ENCODE measurements around the gene MON1B. TPM values are rescaled to one million over a fixed set of nuclear protein-coding genes. Genes with fewer than 3 reads are reported as not detected.
A peak's percentile ranks its signal among the peaks of the same experiment; 100 is the strongest.

Gene MON1B
- total RNA-seq (2013; cell fraction: nucleolus; rRNA removed) = 19.8 and 20.5 TPM in 2 replicates
- total RNA-seq (2014; rRNA removed) = 13.8 and 18.8 TPM in 2 replicates
- 10.2 and 11.0 TPM in 2 replicates for total RNA-seq (2014; rRNA removed; fragmentation: Illumina TruSeq; extraction: Trizol)
- 56.1 and 64.5 TPM in 2 replicates for total RNA-seq (2021)
- 13.8 TPM for polyA plus RNA-seq (2011; ENCODE audit: low read depth)
- polyA plus RNA-seq (2011; rRNA removed) = 10.8 and 15.3 TPM in 2 replicates
- 31.0 and 33.3 TPM in 2 replicates for polyA plus RNA-seq (2011; cell fraction: cytosol; rRNA removed)
- polyA plus RNA-seq (2011; cell fraction: nucleus; rRNA removed) = 44.4 and 62.4 TPM in 2 replicates
- polyA plus RNA-seq (2012) = 25.7 and 31.7 TPM in 2 replicates
- polyA plus RNA-seq (2014; fragmentation: Illumina TruSeq; extraction: Trizol) = 19.4 and 24.6 TPM in 2 replicates
- 1 to 10 TPM; 5.7 to 7.6 TPM for polyA plus RNA-seq (2014; fragmentation: Nextera tagmentation; extraction: Ambion mirVana)
- 33.5 and 36.1 TPM in 2 replicates for polyA plus RNA-seq (2014; rRNA removed)
- 10 to 100 TPM; 46.3 to 53.2 TPM for polyA plus RNA-seq (2016; fragmentation: Nextera tagmentation; extraction: Ambion mirVana)
- polyA minus RNA-seq (2011; rRNA and poly(A)+ RNA removed) = 15.3 and 24.3 TPM in 2 replicates
- 11.3 and 12.4 TPM in 2 replicates for polyA minus RNA-seq (2011; cell fraction: cytosol; rRNA and poly(A)+ RNA removed)
- polyA minus RNA-seq (2011; cell fraction: nucleus; rRNA and poly(A)+ RNA removed) = 8.8 and 21.0 TPM in 2 replicates
- Bru-seq, nascent RNA = percentile 89 among the genes with signal in this experiment
- percentile 92 among the genes with signal in this experiment for BruChase-seq, experiment 1, labeled RNA remaining after a 6-hour chase
- percentile 95 among the genes with signal in this experiment for BruChase-seq, experiment 2, labeled RNA remaining after a 2-hour chase
- long read RNA-seq, experiment 1, full-length matches to known transcripts = 15 of 21 reads
- long read RNA-seq, experiment 1, partial matches to known transcripts = 1 of 21 reads
- long read RNA-seq, experiment 1, other reads (novel, unspliced or antisense) = 5 of 21 reads
- long read RNA-seq, experiment 2, full-length matches to known transcripts = 2 of 17 reads
- long read RNA-seq, experiment 2, partial matches to known transcripts = 13 of 17 reads
- long read RNA-seq, experiment 2, other reads (novel, unspliced or antisense) = 2 of 17 reads

DNA sequence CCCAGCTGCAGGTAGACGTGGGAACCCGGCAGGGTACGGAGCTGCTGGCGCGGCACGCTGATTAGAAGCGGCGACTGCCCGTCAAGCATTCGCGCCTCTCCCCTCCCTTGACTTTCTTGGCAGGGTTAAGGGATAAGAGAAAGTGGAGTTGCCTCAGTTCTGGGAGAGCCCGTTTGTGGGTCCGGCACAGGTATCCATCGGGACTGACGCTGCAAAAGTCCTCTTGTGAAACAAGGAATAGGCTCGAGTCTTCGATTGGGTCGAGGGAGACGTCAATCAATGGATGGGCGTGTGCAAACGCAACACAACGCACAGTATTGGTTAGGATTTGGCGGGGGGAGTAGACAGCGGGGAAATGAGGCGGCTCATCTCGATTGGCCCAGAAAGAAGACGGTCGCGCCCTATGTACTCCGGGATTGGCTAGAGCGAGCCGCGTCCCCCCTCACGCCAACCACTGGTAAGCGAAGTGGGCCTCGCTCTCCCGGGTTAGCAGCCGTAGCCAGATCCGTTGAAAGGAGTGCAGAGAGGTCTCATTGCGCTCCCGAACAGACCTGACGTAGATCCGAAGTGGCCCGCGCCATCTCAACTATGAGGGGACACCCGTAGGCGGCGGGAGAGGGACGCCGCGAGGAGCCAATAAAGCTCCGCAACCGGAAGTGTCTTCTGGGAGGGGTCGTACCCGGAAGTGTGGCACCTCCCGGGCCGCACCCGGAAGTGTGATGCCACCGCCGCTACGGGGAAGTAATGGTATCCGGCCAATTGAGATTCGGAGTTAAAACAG is at the start of gene MON1B:
Gene MON1B, plus strand, starts transcription at position 713 of the 781 bp plus-strand sequence. CDS start 296 bp downstream, outside the sequence.
- RAD21 ChIA-PET (ENCODE audit: unreplicated experiment) = interaction anchor here (0.7 kb wide), 1 partner anchor 15 kb away, joined by 3 read pairs; no protein-coding TSS in a partner anchor
- Histone ChIP-seq H3K4me2 (ENCODE audit: control insufficient read depth, insufficient read depth) (peak within 1 kb of the TSS; percentile 86), H3K27me3 (replicated peaks in 1 of 2; ENCODE audit: control insufficient read depth in 2 of 2, insufficient read depth in 2 of 2, low read length in 1 of 2) (no peaks in the 10 kb centered on the region), H3K27ac (ENCODE audit: control insufficient read depth, insufficient read depth) (peak within 1 kb of the TSS; percentile 87), H3K4me3 (peak within 1 kb of the TSS; percentile 99), H4K20me1 (ENCODE audit: control insufficient read depth, insufficient read depth) (no peaks in the 10 kb centered on the region), H3K9me3 (replicated peaks; ENCODE audit: control insufficient read depth, insufficient read depth, low read length) (no peaks in the 10 kb centered on the region), H3K36me3 (ENCODE audit: control insufficient read depth in 2 of 2, insufficient read depth in 2 of 2, low read length in 1 of 2) (peaks cover 7 to 11% of the 10 kb centered on the region in 2 experiments), H3K4me1 (ENCODE audit: control insufficient read depth, insufficient read depth, low read length) (no peaks in the 10 kb centered on the region; the same call in 1 of the 2 replicates), H3K79me2 (ENCODE audit: control insufficient read depth, insufficient read depth, low read length) (peaks cover 29% of the 10 kb centered on the region), H3K9ac (ENCODE audit: control insufficient read depth, insufficient read depth, low read length) (peak within 1 kb of the TSS; percentile 99), H2AFZ (ENCODE audit: control insufficient read depth, low read depth, low read length) (peak within 1 kb of the TSS; percentile 100)
- SMC1A ChIA-PET (ENCODE audit: uncharacterized antibody, unreplicated experiment) = no interaction called here
- peak; percentile 98 for ATAC-seq
- intact Hi-C loops (cut with micrococcal nuclease; ENCODE audit: unreplicated experiment) (loop anchor here (10.0 kb wide), 1 partner anchor 1536 kb away; no protein-coding TSS in a partner anchor), in situ Hi-C loops (cut with MboI) (loop anchor here (5.0 to 25.0 kb wide), 2 partner anchors 1543 to 1728 kb away; partner anchors contain the start of genes KARS1, TERF2IP and TMEM170A)
- FAIRE-seq = peak; percentile 100
- peak; percentile 96 for DNase-seq (ENCODE audit: low read depth, low spot score)
- no TSS peak for BruUV-seq (replicated peaks)
- CTCF ChIA-PET = interaction anchor here (0.6 kb wide), 1 partner anchor 1639 kb away, joined by 4 read pairs; no protein-coding TSS in a partner anchor
- WGBS (ENCODE audit: insufficient coverage, insufficient replicate concordance, low lambda C conversion rate, missing lambda C conversion rate) = under 1% methylated on average over 63 of the region's 63 CpGs
- POLR2A ChIA-PET = interaction anchor here (1.0 to 1.6 kb wide), 3 partner anchors 10 to 22 kb away, joined by 3 to 4 read pairs (median 3); no protein-coding TSS in a partner anchor
- TF ChIP-seq, protein P1, sequence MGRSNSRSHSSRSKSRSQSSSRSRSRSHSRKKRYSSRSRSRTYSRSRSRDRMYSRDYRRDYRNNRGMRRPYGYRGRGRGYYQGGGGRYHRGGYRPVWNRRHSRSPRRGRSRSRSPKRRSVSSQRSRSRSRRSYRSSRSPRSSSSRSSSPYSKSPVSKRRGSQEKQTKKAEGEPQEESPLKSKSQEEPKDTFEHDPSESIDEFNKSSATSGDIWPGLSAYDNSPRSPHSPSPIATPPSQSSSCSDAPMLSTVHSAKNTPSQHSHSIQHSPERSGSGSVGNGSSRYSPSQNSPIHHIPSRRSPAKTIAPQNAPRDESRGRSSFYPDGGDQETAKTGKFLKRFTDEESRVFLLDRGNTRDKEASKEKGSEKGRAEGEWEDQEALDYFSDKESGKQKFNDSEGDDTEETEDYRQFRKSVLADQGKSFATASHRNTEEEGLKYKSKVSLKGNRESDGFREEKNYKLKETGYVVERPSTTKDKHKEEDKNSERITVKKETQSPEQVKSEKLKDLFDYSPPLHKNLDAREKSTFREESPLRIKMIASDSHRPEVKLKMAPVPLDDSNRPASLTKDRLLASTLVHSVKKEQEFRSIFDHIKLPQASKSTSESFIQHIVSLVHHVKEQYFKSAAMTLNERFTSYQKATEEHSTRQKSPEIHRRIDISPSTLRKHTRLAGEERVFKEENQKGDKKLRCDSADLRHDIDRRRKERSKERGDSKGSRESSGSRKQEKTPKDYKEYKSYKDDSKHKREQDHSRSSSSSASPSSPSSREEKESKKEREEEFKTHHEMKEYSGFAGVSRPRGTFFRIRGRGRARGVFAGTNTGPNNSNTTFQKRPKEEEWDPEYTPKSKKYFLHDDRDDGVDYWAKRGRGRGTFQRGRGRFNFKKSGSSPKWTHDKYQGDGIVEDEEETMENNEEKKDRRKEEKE (IDR thresholded peaks at IDR 0.05) = no peak
- TF ChIP-seq TCF3 (IDR thresholded peaks at IDR 0.05; ENCODE audit: borderline replicate concordance, insufficient read depth, low read depth, low read length) (peak; percentile 20; the same call in 1 of the 2 replicates), FOXM1 (IDR thresholded peaks at IDR 0.05; ENCODE audit: low read depth, low read length) (no peak), POU2F2 (IDR thresholded peaks at IDR 0.05; ENCODE audit: borderline replicate concordance, low read depth, low read length) (peak; percentile 64; the same call in 1 of the 3 replicates), YY1 (IDR thresholded peaks at IDR 0.05; ENCODE audit: low read depth, low read length) (peak; percentile 29; the same call in 1 of the 2 replicates)
- TF ChIP-seq, protein P2, sequence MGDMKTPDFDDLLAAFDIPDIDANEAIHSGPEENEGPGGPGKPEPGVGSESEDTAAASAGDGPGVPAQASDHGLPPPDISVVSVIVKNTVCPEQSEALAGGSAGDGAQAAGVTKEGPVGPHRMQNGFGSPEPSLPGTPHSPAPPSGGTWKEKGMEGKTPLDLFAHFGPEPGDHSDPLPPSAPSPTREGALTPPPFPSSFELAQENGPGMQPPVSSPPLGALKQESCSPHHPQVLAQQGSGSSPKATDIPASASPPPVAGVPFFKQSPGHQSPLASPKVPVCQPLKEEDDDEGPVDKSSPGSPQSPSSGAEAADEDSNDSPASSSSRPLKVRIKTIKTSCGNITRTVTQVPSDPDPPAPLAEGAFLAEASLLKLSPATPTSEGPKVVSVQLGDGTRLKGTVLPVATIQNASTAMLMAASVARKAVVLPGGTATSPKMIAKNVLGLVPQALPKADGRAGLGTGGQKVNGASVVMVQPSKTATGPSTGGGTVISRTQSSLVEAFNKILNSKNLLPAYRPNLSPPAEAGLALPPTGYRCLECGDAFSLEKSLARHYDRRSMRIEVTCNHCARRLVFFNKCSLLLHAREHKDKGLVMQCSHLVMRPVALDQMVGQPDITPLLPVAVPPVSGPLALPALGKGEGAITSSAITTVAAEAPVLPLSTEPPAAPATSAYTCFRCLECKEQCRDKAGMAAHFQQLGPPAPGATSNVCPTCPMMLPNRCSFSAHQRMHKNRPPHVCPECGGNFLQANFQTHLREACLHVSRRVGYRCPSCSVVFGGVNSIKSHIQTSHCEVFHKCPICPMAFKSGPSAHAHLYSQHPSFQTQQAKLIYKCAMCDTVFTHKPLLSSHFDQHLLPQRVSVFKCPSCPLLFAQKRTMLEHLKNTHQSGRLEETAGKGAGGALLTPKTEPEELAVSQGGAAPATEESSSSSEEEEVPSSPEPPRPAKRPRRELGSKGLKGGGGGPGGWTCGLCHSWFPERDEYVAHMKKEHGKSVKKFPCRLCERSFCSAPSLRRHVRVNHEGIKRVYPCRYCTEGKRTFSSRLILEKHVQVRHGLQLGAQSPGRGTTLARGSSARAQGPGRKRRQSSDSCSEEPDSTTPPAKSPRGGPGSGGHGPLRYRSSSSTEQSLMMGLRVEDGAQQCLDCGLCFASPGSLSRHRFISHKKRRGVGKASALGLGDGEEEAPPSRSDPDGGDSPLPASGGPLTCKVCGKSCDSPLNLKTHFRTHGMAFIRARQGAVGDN (IDR thresholded peaks at IDR 0.05) = peak; percentile 23; the same call in 1 of the 2 replicates
- TF ChIP-seq, protein P3, sequence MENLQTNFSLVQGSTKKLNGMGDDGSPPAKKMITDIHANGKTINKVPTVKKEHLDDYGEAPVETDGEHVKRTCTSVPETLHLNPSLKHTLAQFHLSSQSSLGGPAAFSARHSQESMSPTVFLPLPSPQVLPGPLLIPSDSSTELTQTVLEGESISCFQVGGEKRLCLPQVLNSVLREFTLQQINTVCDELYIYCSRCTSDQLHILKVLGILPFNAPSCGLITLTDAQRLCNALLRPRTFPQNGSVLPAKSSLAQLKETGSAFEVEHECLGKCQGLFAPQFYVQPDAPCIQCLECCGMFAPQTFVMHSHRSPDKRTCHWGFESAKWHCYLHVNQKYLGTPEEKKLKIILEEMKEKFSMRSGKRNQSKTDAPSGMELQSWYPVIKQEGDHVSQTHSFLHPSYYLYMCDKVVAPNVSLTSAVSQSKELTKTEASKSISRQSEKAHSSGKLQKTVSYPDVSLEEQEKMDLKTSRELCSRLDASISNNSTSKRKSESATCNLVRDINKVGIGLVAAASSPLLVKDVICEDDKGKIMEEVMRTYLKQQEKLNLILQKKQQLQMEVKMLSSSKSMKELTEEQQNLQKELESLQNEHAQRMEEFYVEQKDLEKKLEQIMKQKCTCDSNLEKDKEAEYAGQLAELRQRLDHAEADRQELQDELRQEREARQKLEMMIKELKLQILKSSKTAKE (IDR thresholded peaks at IDR 0.05; ENCODE audit: low read depth, poor library complexity, severe bottlenecking) = peak; percentile 36

Measured in GM12878 (cell line).